NCI-H2171 (cell line): ENCODE results near the gene CNOT1.
"Not testable (repeated sequence)": the region's sequence is repeated elsewhere in the genome, so short reads cannot be mapped to it uniquely, and the experiment has no call there.

Experiments used
- DNase-seq: peaks from one replicate; lab custom pipeline; 2025; lab: John Stamatoyannopoulos, UW

Gene CNOT1

DNA sequence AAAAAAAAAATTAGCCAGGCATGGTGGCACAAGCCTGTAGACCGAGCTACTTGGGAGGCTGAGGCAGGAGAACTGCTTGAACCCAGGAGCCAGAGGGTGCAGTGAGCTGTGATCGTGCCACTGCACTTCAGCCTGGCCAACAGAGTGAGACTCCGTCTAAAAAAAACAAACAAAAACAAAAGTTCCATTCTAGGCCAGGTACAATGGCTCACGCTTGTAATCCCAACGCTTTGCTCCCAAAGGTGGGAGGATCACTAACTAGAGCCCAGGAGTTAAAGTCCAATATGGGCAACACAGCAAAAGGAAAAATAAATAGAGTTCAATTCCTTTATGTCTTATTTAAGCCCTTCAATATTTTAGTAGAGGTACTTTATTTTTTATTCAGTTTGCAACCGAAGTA lies 47.5 kb downstream of the CNOT1 start:
- DNase-seq: no peak

DNA sequence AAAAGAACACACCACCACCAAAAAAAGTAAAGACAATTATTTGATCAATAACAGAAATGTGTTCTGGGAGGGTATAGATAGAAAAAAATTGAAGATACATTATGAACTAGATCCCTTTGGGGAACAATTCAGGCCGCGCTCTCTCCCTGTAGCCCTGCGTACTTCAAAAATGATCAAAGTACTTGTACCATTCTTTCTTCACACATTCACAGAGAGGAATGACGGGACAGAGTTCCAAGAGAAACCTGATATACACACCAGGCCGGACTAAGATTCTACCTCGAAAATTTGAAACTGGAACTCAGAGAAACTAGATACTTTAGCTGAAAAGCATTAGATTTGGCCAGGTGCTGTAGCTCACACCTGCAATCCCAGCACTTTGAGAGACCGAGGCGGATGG lies 50.0 kb downstream of the CNOT1 start:
- no peak for DNase-seq

DNA sequence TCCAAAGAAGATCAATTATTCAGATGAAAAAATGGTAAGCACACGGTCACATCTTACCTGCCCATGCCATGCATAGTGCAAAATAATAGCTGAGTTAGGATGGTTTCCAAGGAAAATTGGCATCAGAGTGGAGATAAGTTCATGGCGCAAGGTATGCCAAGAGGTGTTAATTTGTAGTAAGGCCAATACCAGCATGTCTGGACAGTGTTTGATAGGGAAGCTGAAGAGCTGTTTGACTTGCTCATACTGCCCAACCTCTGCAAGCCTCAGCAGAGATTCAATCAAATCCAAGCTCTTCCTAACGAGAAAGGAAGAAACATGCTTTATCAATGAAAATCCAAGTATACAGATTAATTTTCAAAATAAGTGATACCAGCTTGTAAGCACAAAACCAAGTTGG lies 51.0 kb downstream of the CNOT1 start:
- no peak for DNase-seq

DNA sequence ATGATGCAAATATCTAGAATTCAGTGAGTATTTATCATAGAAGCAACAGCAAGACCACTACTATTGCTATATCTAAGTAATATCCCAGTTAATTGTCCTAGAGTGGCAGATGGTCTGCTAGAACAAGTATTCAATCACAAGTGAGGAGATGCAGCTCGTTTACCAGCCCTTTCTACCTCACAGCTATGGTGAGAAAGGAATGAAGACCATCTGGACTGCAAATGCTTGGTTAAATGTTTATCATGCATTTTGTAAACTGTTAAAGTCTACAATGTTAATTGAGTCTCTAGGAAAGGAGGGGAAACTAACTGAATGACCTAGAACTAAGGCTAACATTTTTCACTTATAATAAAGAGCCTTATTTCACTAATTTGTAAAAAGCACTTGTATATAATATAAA lies 52.5 kb downstream of the CNOT1 start:
- DNase-seq: peak; percentile 4

DNA sequence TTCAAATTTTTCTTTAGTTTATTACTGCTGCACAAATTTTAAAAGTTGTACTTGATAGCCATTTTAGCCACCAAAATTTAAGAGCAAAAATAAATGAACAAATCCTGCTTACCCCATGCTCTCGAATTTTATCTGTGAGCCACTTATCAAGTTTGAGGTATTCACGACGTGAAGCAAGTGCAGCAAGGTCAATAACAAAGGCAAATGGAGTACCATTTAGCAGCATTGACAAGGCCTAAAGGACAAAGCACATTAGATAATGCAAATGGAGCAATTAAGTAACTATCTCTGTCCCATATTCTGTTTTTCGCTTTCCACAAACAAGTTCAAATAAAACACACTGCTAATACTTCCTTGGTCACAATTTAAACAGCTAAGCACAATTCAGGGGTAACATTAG lies 54.7 kb downstream of the CNOT1 start:
- DNase-seq: no peak

DNA sequence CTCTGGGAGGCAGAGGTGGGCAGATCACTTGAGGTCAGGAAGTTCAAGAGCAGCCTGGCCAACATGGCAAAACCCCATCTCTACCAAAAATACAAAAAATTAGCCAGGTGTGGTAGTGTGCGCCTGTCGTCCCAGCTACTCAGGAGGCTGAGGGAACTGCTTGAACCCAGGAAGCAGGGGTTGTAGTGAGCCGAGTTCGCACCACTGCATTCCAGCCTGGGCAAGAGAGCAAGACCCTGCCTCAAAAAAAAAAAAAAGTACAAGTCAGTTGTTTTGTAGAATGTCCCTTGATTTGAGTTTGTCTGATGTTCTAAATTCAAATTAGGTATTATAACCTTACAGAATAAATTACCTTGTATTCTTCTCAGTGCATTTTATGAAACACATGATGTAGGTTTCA lies 63.9 kb downstream of the CNOT1 start:
- DNase-seq: not testable (repeated sequence)

DNA sequence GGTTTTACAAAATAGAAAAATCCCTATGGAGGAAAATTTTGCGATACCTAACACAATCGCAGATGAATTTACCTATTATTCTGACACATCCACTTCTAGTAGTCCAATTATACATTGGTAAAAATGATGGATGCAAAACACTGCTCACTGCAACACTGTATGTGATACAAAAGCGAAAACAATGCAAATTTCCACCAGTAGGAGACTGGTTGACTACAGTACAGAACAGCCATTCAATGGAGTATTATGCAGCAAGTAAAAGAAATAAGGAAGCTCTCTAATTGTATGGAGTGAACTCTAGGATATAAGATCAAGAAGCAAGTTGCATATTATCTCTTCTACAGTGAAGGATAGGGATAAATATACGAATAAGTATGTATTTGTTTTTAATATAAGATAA lies 65.9 kb downstream of the CNOT1 start:
- no peak for DNase-seq

DNA sequence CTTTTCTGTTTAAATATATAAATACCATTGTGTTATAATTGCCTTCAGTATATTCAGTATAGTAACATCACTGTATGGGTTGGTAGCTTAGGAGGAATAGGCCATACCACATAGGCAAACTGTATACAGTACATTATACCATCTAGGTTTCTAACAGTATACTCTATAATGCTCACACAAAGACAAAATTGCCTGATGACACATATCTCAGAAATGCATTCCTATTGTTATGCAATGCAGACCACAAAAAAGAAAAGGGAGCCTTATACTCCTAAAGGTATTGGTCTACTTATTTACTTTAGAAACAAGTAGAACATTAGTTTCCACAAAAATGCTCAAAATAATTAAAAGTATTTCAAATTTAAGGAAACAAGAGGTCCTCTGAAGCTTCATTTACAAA lies 66.4 kb downstream of the CNOT1 start:
- no peak for DNase-seq

DNA sequence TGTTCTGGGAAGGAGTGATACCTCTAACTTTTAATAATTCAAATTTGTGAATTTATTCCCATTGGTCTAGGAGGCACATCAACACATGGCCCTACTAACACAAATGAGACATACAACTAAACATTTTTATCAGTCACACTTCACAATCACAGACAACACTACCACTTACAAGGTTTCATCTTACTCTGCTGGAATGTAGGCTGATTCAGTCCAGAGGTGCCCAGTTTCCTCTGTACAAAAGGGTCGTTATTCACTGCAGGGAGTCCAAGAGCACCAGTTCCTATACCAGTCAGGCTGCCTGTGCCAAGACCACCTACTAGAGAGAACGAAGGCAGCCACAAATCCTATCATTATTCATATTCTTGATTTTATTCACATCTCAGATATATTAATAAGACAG lies 72.9 kb downstream of the CNOT1 start:
- DNase-seq: no peak

DNA sequence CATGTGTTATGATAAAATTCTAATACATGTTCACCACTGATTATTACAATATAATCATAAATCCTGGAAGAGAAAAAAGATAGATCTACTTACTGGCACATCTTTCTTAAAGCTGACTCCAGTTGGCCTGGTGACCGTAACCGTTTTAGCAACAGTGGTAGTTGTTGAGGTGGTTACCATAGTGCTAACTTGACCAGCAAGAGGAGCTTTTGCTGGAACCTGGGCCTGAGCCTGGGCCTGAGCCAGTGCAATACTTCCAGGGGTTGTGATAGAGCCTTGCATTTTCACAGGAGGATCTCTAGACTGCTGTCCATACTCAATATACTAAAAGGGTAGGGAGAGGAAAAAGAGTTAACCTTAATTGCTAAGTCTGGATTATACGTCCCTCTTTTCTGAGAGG lies 78.1 kb downstream of the CNOT1 start:
- DNase-seq: no peak

DNA sequence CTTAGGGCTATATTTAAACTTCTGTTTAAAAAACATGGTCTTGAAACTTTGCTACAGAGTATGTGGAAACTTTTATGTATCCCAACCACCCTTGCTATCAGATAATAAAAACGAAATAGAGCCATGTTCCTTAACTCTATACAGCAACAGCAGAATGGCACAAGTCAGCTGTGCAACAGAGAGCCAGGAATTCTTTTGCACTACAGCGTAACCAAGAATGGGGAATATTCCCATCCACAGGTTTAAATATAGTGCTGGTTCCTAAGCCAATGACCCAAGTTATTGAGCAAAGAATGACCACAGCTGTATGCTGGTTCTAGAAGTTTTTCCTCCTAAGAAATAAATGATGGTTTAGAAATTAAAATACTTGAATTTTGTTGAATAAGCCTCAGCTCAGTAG lies 81.2 kb downstream of the CNOT1 start:
- no peak for DNase-seq

DNA sequence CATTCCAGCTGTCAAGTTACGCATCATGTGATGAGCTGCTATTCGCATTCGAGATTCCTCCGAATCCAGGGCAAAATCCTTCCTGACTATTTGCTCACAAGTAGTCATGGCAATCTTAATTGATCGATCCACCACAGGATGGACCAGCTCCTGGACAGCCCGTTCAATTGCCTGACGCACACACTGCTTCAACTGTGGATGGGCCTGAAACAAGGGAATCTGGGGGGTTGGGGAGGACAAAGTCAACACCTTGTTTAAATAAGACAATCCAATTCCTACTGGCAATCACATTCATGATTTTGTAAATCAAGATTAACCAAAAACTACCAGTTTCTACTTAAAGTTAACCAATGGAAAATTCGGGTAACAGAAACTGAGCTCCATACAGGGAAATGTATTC lies 85.9 kb downstream of the CNOT1 start:
- DNase-seq: no peak

DNA sequence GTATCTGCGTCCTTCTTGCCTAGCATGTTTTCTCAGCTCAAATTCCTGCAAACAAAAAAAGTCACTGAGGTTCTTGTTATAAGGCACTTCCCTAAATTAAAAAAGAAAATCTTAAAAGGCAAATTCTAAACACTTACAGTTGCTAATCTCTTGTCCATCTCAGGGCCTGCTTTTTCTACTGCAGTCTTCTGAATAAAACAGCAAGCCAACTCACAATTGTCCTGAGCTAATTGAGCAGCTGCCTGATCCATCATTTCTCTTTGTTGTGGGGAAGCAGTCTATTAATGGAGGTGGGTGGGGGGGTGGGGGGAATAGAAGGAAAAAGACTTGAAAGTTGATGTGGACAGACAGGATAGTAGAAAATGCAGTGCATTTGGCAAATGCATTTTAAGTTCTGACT lies 87.3 kb downstream of the CNOT1 start:
- no peak for DNase-seq

DNA sequence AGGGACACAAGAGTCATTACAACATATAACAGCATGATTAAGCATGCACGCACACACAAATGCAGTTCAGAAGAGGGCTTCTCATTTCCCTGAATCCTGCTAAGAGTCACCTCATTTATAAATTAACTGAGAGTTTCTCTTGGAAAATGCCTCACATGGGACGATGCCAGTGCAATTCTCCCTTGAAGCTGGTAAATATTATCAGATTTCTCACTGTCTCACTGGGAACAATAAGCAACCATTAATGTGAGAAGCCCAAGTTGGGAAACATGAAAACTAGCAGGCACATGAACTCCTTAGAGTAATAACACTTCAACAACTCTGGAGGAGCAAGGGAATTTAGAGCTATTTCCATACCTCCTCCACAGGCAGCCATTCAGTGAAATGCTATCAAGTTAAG lies 87.9 kb downstream of the CNOT1 start:
- no peak for DNase-seq

DNA sequence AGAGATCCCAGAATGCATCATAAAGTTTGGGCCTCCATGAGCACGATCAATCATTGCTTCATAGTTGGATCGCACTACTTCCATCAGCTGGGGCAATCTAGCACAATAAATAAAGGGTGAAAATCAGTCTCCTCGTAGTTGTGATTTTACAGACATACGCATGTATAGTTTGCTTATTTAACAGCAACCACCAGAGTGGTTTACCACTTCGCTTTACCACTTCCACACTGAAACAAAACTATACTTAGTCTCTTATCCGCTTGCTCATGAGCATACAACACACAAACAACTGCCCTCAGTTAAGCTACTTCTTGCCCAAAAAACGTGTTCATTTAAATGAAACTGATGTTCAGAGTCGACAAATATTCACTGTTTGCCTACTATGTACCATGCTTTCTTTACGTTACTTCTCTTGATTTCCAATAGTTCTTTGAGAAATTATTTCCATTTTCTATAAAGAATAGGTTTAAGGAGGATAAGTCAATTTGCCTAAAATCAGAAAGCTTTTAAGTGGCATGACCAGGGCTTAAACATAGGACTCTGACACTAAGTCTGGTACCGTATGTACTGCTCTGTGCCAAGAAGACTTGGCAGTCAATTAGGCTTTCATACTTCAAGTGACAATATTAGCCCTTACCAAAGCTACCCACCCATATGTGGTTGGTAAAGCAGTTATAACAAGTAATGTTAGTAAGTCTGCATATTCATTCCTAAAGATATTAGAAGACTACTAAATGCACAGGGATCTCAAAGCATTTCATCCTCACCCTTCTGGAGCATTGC lies 92.3 kb downstream of the CNOT1 start:
- no peak for DNase-seq

DNA sequence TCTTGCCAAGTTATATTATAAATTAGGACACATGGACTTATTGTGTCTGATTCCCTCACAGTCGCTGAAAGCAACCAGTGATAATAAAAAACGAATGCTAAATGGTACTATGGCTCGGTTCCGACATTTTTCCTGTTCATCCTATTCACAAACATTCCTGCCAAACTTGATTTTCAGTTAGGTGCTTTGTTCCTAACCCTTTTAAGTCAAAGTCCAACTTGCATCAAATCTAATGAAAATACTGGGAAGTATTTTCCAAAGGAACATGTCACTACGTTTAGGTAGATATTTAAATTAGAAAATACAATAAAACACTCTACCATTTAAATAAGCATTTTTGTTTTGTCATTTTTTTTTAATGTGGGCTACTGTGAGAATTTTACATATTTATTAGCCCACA lies 93.3 kb downstream of the CNOT1 start:
- DNase-seq: no peak

DNA sequence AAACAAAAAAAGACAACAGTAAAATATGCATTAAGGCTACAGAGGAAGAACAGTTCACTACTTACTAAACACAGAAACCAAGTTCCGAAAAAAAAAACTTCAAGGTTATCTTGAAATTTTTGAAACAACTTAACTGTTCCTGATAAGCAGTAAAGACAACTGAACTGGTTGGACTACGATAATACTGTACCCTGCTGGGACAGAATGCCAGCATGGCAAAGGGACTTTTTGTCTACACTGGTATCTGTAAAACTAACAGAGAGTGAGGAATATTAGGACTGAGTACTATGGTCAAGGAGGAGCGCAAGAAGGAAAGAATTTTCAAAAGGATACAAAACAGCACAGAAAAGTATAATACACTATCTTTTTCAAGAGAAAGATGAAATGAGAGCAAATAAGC lies 94.5 kb downstream of the CNOT1 start:
- DNase-seq: no peak

DNA sequence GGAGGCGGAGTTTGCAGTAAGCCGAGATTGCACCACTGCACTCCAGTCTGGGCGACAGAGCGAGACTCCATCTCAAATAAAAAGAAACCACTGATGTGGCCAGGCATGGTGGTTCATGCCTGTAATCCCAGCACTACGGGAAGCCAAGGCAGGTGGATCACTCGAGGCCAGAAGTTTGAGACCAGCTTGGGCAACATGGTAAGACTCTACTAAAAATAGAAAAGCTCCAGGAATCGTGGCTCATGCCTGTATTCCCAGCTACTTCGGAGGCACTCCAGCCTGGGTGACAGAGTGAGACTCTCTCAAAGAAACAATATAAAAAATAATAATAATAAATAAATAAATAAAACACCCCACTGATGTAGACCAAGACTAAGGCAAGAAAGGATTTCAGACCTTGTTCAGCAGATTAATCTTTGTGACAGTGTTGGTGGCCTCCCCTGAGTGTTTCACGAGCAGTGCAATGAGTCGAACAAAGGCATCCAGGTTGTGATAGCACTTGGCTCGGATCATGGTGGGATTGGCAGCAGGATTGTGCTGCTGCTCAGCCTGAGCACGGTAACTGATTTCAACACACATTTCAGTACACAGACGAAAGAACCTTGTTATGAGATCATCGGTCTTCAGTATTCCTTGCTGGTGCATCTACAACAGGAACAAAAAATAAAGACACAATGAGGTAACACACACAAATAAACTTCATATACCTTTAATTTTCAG lies 95.7 kb downstream of the CNOT1 start:
- DNase-seq: no peak

DNA sequence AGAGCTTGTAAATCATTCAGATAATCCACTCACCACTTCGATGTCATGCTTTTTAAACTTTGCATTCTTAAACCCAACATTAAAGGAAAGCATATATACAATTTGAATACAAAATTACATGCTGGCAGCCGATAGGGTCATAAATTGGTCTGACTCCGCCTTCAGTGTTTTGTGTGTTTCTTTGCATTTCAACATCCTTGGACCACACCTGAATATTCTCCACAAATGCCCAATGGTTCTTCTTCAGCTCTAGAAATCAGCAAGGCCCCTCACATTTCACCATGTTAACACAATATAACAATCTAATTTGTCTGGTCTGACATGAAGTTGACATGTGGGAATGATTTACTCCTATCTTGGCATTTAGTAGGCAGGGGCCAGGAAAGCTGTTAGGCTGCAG lies 97.2 kb downstream of the CNOT1 start:
- no peak for DNase-seq

DNA sequence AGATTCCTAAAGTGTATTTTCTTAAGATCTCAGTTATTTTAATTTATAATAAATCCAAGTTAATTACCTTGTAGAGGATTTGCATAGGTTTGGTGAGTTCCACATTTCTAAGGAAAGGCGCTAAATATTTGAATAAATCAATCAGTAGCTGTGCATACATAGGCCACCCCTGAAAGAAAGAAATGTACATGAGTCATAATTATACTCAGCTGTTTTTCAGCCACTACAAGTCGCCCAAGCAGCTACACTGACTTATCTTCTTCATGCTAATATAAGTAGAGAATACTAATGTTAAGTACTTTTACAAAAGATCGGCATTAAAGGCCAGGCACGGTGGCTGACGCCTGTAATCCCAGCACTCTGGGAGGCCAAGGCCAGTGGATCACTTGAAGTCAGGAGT lies 99.4 kb downstream of the CNOT1 start:
- no peak for DNase-seq

DNA sequence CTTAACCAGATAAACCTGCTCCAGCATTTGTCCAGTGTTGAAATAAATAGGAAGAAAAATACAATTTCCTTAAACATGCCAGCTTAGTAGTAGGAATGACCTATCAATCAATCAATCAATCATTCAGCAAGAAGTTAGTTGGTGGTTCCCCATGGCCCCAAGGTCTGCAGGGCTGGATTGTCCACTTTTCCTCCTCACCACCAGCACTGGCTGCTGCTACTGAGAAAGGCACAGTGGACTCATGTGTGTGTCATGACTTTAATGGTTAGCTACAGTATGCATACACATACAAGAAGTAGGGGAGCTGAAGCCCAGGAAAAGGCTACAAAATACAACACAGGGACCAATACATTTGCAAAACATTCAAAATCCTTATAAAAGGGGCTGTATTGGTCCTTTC lies 109.9 kb downstream of the CNOT1 start:
- DNase-seq: no peak

DNA sequence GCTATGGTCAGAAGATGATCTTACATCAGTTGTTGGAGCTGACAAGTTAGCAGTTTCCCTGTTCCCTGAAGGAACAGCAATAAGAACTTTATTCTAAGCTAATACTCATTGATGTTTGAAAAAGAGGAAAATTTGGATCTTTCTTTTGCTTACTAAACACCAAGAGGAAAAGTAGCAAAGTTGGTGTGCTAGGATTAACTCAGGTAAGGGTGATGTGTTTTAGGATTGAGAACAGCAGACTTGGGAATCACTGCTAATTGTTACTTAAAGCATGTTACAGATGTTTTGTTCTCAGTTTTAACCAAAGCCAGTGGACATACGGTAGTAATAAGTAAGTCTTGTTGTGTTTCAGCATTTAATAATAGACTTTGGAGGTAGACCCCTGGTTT lies 110.7 kb downstream of the CNOT1 start:
- no peak for DNase-seq

DNA sequence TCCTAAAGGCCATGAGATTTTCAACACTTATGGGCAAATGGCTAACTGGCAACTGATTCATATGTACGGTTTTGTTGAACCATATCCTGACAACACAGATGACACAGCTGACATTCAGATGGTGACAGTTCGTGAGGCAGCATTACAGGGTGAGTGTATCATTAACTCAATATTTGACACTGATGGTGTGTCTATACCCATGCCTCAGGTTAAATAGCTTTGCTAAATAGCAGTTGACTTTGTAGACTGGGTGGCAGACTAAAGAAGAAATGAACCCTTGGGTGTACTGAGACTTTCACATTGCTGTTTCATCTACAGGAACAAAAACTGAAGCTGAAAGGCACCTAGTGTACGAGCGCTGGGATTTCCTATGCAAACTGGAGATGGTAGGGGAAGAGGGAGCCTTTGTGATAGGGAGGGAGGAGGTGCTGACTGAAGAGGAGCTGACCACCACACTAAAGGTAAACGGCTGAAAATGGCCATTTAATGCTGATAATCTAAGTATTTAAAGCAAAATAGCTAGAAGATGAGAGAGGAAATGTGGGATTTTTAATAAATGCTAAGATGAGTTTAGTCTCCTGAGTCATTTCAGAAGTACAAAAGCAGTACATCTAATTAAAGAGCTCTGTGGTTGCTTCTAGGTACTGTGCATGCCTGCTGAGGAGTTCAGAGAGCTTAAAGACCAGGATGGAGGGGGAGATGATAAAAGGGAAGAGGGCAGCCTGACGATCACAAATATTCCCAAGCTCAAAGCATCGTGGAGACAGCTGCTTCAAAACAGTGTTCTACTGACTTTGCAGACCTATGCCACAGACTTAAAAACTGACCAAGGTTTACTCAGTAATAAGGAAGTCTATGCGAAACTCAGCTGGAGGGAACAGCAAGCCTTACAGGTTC lies 111.3 kb downstream of the CNOT1 start:
- no peak for DNase-seq
